Cardiac muscle cell (in vitro differentiated cells and primary cell): ENCODE measurements around the gene LRFN2. TPM values are rescaled to one million over a fixed set of nuclear protein-coding genes. Genes with fewer than 3 reads are reported as not detected.

Experiments
- DNase-seq, 2 donors: peaks; one replicate each; pipeline versions ENCODE4 v3.0.0 to v3.0.0-alpha.2; 2010 to 2017; ENCODE audit warnings: low read depth in 1 of 2, low spot score in 1 of 2
- H3K27ac ChIP-seq: fragments of 200-600 bp; sonication (generic); 2 replicates; pipeline ENCODE4 v1.5.1; 2016
- H3K27me3 ChIP-seq: fragments of 200-600 bp; sonication (generic); 2 replicates; pipeline ENCODE4 v1.6.0; 2016; ENCODE audit warnings: control low read depth
- H3K36me3 ChIP-seq: fragments of 200-600 bp; sonication (generic); 2 replicates; pipeline ENCODE4 v1.5.1; 2016; ENCODE audit warnings: control low read depth
- H3K4me1 ChIP-seq: fragments of 200-600 bp; sonication (generic); 2 replicates; pipeline ENCODE4 v1.8.1; 2017; ENCODE audit warnings: low read depth, mild to moderate bottlenecking, mixed run types
- H3K4me3 ChIP-seq: fragments of 200-600 bp; sonication (generic); 2 replicates; pipeline ENCODE4 v1.5.1; 2016; ENCODE audit warnings: mild to moderate bottlenecking
- H3K9me3 ChIP-seq: fragments of 200-600 bp; sonication (generic); 2 replicates; pipeline ENCODE4 v1.5.1; 2017; ENCODE audit warnings: low read depth, mild to moderate bottlenecking, control low read depth
- CTCF ChIP-seq: IDR thresholded peaks from 2 replicates; pipeline ENCODE4 v1.5.1; 2012; ENCODE audit warnings: low read depth, mild to moderate bottlenecking, low read length
- polyA plus RNA-seq: library from polyadenylated mRNA; unstranded; fragments of >200 nt; fragmentation: Nextera tagmentation; extraction: Ambion mirVana; gene quantifications from 2 replicates; pipeline ENCODE4 v1.2.1, GENCODE V29; 2016
- total RNA-seq: library from RNA; depleted of rRNA; stranded (reverse); fragments of >200 nt; gene quantifications from 2 replicates; pipeline ENCODE4 v1.2.3, GENCODE V29; 2016

LRFN2 gene
- total and polyA plus RNA-seq, 2 experiments from 2014 or later, result 0.15 TPM; not detected in 1

- no peaks in the 10 kb centered on the region for H3K9me3 ChIP-seq
- TF ChIP-seq CTCF, result no peak
- DNase-seq, result no peak
- peaks cover 29% of the 10 kb centered on the region for H3K4me1 ChIP-seq
- H3K27ac ChIP-seq, result no peak overlapping the region
- H3K27me3 ChIP-seq, result no peaks in the 10 kb centered on the region
- H3K36me3 ChIP-seq, result no peaks in the 10 kb centered on the region
- H3K4me3 ChIP-seq, result no peak overlapping the region
Measured at GRCh38 chr6:40348591-40348990, 238.6 kb downstream of the LRFN2 start.

GRCh38 chr6:40347571-40348011 lies 239.6 kb downstream of the LRFN2 start:
- Histone ChIP-seq H3K9me3 (no peaks in the 10 kb centered on the region), H3K27ac (peak overlapping the region; percentile 51), H3K36me3 (no peaks in the 10 kb centered on the region), H3K4me3 (no peak overlapping the region), H3K27me3 (no peaks in the 10 kb centered on the region), H3K4me1 (peaks cover 19% of the 10 kb centered on the region)
- DNase-seq, result peak in 1 of 2 donors; percentile 59
- no peak for TF ChIP-seq CTCF

GRCh38 chr6:40346246-40346645 lies 240.9 kb downstream of the LRFN2 start:
- no peak for DNase-seq
- H3K9me3 ChIP-seq, result no peaks in the 10 kb centered on the region
- H3K27me3 ChIP-seq, result no peaks in the 10 kb centered on the region
- H3K4me3 ChIP-seq, result no peak overlapping the region
- TF ChIP-seq CTCF, result no peak
- H3K36me3 ChIP-seq, result no peaks in the 10 kb centered on the region
- no peak overlapping the region for H3K27ac ChIP-seq
- H3K4me1 ChIP-seq, result peaks cover 17% of the 10 kb centered on the region

DNA sequence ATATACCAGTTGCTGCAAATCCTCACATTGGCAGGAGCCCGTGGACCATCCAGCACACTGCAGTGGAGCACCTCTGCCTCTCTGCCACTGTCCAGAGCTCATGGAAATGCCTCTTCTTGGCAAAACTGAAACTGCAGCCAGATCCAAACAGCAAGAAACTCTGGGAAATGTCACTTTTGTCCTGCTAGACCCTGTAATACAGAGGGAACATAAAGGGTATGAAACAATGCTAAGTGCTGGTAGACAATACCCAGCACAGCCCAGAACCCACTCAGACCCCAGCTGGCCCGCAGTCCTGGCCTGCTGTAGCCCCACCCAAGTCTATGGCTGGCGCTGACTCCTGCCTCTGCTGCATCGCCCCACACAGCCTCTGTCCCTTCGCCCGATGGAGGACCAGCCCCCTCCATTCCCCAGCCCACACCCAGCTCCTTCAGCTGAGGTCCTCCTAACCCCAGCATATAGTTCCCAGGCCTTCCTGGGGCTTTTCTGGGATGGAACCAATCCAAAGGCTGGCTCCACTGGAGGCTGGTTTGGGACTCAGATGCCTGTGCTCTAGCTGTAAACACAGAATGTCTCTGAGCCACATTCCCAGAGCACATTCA lies 242.5 kb downstream of the LRFN2 start:
- TF ChIP-seq CTCF, result no peak
- Histone ChIP-seq H3K27me3 (no peaks in the 10 kb centered on the region), H3K4me3 (no peak overlapping the region), H3K9me3 (no peaks in the 10 kb centered on the region), H3K4me1 (peaks cover 17% of the 10 kb centered on the region), H3K27ac (peak overlapping the region; percentile 63), H3K36me3 (no peaks in the 10 kb centered on the region)
- no peak for DNase-seq

- Histone ChIP-seq H3K27ac (peak overlapping the region; percentile 63), H3K27me3 (no peaks in the 10 kb centered on the region), H3K4me1 (peaks cover 17% of the 10 kb centered on the region), H3K4me3 (no peak overlapping the region), H3K36me3 (no peaks in the 10 kb centered on the region), H3K9me3 (no peaks in the 10 kb centered on the region)
- DNase-seq, result no peak
- no peak for TF ChIP-seq CTCF
Measured at GRCh38 chr6:40343877-40344565, 243.1 kb downstream of the LRFN2 start.
